ENCODE results near the gene ASNSD1.

DNA sequence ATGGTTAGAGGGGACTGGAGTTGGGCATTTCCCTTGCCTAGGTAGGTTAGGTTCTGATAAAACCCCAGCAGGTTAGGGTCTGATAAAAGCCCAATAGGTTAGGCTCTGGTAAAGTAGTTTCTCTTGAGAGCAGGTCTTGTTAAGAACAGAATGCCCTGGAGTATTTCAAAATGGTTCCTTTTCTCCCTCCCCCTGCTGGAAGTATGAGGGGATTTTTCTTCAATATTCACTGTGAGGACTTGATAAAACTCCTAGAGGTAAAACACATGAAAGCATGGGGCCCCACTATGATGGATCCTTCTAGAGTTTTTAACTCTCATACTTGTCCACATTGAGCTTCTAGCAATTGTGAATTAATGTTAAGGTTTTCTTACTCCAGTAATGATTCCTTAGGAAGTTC, 40.8 kb downstream of the ASNSD1 start:
- TF ChIP-seq CTCF (IDR thresholded peaks at IDR 0.05) (no peak), POLR2A (IDR thresholded peaks at IDR 0.05) (no peak), EP300 (IDR thresholded peaks at IDR 0.05) (no peak)

Data from sigmoid colon (tissue), 4 donors.